ENCODE results near the gene ADGRB2. TPM values are rescaled to one million over a fixed set of nuclear protein-coding genes. Genes with fewer than 3 reads are reported as not detected.

The ADGRB2 gene
- total RNA-seq, 1 donor from 2014 or later, result 75.0 TPM

GRCh38 chr1:31763671-31764311 is 349 bp downstream of the ADGRB2 start:
- no peak for DNase-seq

- DNase-seq, result peak; percentile 73
These were observed 1.1 kb downstream of the ADGRB2 start for GRCh38 chr1:31762726-31763670.

GRCh38 chr1:31762323-31762722 is 1.8 kb downstream of the ADGRB2 start:
- no peak for DNase-seq

- no peak for DNase-seq
These were observed 2.3 kb downstream of the ADGRB2 start for GRCh38 chr1:31761883-31762282.

DNA sequence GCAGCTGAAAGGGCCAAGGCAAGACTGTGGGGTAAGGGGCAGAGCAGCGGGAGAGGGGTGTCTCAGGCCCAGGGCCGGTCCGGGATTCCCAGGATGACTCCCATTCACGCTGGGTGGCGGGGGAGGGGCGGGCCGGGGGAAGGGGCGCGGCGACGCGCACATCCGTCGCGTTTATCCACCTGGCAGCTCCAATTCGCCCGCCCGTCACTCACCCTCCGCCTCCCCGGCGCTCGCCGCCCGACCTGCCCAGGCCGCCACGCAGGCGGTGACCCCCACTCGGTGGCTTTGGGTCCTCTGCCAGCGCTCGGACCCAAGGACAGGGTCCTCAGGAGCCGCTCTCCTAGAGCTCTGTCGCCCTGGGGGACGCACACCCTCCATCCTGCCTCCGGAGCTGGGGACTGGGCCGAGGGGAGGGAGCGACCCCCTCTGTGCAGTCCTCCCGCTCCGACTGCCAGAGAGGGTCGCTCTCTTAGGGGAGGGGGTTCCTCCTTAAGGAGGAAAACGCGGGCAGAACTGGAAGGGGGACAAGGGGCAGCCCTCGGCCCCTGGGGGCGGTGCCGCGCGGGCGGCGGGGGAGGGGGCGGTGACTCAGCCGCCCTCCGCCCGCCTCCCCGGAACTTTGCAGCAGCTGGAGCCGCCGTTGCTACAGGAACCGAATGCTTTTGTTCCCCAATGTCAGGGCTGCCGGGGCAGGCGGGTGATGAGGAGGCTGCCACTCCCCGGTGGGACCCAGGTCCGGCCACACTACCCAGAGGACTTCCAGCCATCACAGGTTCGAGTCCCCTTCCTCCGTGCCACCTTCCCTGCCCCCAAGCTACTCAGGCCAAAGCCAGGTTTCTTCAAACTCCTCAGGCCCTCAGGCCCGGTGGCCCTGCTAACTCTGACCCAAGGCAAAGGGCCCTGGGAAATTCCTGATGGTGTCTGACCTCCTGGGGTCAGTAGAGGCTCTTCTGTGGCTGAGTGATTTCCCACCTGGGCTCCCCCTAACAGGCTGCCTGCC is 3.4 kb downstream of the ADGRB2 start:
- DNase-seq, result peak; percentile 26

- no peak for DNase-seq
These were observed 4.7 kb downstream of the ADGRB2 start for GRCh38 chr1:31759298-31760023.

- no peak for DNase-seq
These were observed 5.3 kb downstream of the ADGRB2 start for GRCh38 chr1:31758823-31759222.

- DNase-seq, result no peak
These were observed 6.2 kb downstream of the ADGRB2 start for GRCh38 chr1:31757989-31758388.

- no peak for DNase-seq
These were observed 6.9 kb downstream of the ADGRB2 start for GRCh38 chr1:31757204-31757679.

DNA sequence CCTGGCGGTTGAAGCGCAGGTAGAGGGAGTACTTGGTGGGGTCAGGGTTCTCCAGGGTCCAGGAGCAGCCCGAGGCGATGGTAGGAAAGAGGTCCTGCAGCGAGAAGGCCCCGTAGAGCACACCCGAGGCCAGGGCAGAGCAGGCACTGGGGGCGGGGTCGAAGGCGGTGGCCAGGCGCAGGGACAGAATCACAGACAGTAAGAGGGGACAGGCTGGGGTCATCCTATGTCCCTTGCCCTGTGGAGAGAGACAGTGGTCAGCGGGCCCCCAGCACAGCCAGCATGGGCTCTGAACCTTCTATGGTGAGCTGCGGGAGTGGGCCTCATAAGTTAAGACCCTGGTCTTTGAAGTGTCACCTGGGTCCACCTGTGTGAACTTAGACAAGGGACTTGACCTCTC is 7.6 kb downstream of the ADGRB2 start:
- DNase-seq, result no peak

GRCh38 chr1:31755850-31756492 is 8.2 kb downstream of the ADGRB2 start:
- DNase-seq, result no peak

DNA sequence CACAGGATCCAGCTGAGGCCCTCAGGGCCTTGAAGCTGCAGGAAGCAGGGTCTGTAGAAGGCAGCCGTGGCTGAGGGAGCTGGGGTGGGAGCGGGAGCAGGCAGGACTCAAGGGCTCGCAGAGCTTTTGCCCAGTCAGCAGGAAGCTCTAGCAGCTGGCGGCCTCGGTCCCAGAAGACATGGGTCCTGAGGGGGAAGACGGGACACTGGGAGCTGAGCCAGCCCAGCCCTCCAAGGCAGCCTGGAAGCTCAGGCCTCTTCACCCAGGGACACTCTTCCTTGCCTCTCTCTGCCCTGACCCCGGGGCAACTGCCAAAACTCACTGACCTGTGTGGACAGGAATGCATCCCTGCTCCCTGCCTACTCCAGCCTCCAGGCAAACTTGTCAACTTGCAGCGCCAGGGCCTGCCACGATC is 8.9 kb downstream of the ADGRB2 start:
- no peak for DNase-seq

GRCh38 chr1:31754397-31754796 is 9.7 kb downstream of the ADGRB2 start:
- no peak for DNase-seq

DNA sequence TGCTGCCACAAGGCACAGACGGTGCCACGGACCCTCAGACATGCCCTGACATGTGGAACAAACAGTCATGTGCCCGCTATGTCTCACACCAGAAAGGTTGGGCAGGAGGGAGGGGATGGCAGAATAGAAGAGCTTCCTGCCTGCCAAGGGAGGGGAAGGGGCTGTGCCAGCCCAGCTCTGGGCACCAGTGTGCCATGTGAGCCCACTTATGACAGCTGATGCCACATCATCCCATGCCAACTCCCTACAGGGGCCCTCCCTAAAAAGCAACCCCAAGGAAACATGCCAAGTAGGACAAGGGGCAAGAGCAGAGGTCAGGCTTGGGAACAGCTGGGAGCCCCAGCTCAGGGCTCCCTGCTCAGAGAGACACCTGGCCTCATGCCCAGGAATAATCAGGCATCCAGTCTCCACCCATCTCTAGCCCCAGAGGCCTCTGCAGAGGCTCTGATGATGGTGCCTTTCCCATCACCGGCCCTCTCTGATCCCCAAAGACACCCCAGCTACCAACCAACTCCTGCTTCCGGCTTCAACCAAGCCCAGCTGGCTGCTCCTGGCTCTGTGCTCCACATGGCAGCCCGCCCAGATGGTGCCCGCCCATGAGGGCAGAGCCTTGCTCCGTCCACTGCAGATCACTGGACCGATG is 10.3 kb downstream of the ADGRB2 start:
- DNase-seq, result peak; percentile 85

GRCh38 chr1:31752952-31753475 is 11.1 kb downstream of the ADGRB2 start:
- DNase-seq, result peak; percentile 39

DNA sequence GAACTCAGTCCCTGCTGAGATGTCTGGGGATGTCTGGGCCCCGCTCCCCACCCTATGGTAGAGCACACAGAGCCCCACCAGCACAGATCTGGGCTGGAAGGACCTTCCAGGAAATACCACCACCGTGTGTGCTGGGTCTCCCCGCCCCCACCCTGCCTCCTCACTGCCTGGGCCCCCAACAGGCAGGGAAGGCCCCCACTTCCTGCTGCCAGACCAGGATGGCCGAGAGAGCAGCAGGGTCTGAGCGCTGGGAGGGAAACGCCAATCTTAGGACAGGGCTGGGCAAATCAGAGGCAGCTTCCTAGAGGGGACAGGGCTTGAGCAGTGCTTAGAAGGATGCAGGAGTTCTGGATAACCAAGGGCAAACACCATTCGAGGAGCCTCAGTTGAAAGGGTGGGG is 11.9 kb downstream of the ADGRB2 start:
- no peak for DNase-seq

- no peak for DNase-seq
These were observed 12.3 kb downstream of the ADGRB2 start for GRCh38 chr1:31751822-31752241.

GRCh38 chr1:31750858-31751510 is 13.2 kb downstream of the ADGRB2 start:
- no peak for DNase-seq
